Measurements from ENCODE around the gene ARHGEF35. TPM values are rescaled to one million over a fixed set of nuclear protein-coding genes. Genes with fewer than 3 reads are reported as not detected.
"Not testable (repeated sequence)": the region's sequence is repeated elsewhere in the genome, so short reads cannot be mapped to it uniquely, and the experiment has no call there.

The ARHGEF35 gene
- total RNA-seq, result 10.3 TPM

- not testable (repeated sequence) for DNase-seq
Observed at GRCh38 chr7:144195212-144195872, at the start of gene ARHGEF35. Gene ARHGEF35, minus strand, starts transcription at chr7:144195833. Its CDS starts 7,450 bp downstream, at chr7:144188383.

GRCh38 chr7:144245372-144245771, 49.7 kb upstream of the ARHGEF35 start:
- DNase-seq, result not testable (repeated sequence)

- DNase-seq, result not testable (repeated sequence)
Observed at GRCh38 chr7:144239365-144239764, 43.7 kb upstream of the ARHGEF35 start, which contains the start of gene OR2A42. Gene OR2A42, minus strand, starts transcription at chr7:144239605. Its CDS starts 6,762 bp downstream, at chr7:144232843.

- DNase-seq, result not testable (repeated sequence)
Observed at GRCh38 chr7:144238530-144239082, 43.0 kb upstream of the ARHGEF35 start.

DNA sequence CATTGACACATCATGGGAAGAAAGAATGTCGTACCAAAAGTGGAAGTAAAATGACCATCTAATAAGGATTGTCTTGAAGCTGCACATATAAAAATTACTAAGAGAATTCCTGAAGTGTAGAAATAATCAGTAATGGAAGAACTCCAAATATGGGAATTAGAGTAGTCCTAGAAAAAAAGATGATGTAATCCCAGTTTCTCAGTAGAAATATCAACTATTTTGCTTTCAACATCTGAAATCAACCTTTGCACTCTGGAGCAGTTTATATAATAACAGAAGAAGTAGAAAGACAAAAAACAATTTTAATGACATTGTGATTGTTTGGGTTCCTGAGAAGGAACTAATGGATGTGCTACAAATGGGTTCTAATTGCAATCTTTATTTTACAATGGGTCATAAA, 37.4 kb upstream of the ARHGEF35 start:
- not testable (repeated sequence) for DNase-seq

- DNase-seq, result not testable (repeated sequence)
Observed at GRCh38 chr7:144231027-144231426, 35.4 kb upstream of the ARHGEF35 start.

DNA sequence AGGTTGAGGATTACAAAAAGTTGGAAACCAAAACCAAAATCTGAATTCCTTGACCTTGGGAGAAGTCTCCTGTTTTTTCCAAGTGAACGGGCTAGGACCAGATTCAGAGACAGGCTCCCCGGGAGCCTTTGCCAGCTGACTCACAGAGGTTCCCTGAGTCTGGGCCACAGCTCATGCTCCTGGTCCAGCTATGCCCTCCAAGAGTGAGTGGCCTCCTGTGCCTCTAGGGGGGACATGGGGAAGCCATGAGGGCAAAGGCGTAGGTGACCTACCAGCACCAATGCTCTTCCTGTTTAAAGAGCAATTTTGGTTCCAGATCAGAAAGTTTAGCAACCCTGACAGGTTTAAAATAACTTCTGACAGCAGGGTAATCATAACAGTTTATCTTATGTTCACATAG, 33.2 kb upstream of the ARHGEF35 start:
- not testable (repeated sequence) for DNase-seq

DNA sequence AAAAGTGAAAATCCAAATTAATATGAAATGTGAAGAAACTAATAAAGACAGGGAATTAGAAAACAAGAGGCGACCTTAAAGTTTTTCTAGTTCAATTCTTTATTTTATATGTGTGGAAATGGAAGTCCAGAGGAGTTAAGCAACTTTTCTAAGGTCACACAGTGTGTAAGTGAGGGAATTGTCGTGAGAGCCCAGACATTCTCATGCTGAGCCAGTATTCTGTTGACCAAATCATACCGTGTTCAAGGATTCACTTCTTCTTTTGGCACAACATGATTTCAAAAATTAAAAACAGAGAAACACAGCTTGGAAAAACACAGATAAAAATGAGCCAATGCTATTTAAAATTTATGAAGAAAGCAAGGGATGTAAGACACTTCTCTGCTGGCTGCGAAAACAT, 31.2 kb upstream of the ARHGEF35 start:
- not testable (repeated sequence) for DNase-seq

- not testable (repeated sequence) for DNase-seq
Observed at GRCh38 chr7:144223675-144224074, 28.0 kb upstream of the ARHGEF35 start.

GRCh38 chr7:144220531-144220930, 24.9 kb upstream of the ARHGEF35 start:
- not testable (repeated sequence) for DNase-seq

GRCh38 chr7:144219149-144219548, 23.5 kb upstream of the ARHGEF35 start:
- not testable (repeated sequence) for DNase-seq

- DNase-seq, result not testable (repeated sequence)
Observed at GRCh38 chr7:144218581-144218980, 22.9 kb upstream of the ARHGEF35 start.

- DNase-seq, result not testable (repeated sequence)
Observed at GRCh38 chr7:144217200-144217599, 21.6 kb upstream of the ARHGEF35 start.

DNA sequence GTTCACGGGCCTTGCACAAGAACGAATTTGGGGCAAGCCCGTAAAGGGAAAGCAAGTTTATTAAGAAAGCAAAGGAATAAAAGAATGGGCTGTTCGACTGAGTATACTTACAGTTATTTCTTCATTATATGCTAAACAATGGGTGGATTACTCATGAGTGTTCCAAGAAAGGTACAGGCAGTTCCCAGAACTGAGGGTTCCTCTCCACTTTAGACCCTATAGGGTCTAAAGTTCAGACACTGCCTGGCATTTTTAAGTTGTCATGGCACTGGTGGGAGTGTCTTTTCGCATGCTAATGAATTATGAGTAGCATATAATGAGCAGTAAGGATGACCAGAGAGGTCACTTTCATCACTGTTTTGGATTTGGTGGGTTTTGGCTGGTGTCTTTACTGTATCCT, 9.7 kb upstream of the ARHGEF35 start:
- DNase-seq, result not testable (repeated sequence)

GRCh38 chr7:144203086-144203485, 7.5 kb upstream of the ARHGEF35 start:
- DNase-seq, result not testable (repeated sequence)

DNA sequence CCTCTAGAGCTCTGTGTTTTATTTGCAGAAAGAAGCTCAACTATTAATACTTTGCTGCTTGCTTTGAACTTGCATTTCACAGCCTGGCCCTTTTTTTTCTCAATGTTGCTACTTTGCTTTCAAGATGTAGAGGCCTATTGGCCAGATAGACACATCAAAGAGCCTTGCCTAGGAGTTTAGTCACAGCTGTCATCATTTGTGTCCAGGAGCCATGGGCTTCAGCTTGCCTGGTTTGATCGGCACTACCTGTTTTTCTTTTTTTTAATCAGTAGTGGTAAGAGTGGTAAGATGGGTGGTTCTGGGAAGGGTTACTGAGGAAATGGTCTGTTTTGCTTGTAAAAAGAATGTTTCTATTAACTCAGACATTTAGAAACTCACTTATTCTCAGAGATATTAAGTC, 6.3 kb upstream of the ARHGEF35 start:
- not testable (repeated sequence) for DNase-seq

DNA sequence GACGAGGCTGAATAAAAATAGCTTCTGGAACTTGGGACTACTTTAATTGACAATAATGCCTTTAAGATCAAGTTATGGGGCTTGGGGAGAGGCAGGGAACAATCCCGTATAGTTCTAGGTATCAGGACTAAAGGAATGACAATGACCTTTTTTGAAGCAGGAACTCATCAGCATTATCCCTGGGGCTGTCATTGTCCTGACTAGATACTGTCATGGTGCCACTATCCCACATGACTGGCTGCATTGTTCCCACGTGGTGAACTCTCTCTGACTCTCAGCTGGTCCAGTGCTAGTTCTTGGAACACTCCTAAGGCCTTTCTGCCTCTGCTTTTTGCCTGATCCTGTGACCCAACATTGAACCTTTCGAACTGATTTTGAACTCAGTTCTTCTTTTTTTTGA, 3.3 kb upstream of the ARHGEF35 start:
- not testable (repeated sequence) for DNase-seq

- DNase-seq, result not testable (repeated sequence)
Observed at GRCh38 chr7:144194453-144194852, 1.2 kb downstream of the ARHGEF35 start.

- DNase-seq, result not testable (repeated sequence)
Observed at GRCh38 chr7:144193782-144194181, 1.9 kb downstream of the ARHGEF35 start.

DNA sequence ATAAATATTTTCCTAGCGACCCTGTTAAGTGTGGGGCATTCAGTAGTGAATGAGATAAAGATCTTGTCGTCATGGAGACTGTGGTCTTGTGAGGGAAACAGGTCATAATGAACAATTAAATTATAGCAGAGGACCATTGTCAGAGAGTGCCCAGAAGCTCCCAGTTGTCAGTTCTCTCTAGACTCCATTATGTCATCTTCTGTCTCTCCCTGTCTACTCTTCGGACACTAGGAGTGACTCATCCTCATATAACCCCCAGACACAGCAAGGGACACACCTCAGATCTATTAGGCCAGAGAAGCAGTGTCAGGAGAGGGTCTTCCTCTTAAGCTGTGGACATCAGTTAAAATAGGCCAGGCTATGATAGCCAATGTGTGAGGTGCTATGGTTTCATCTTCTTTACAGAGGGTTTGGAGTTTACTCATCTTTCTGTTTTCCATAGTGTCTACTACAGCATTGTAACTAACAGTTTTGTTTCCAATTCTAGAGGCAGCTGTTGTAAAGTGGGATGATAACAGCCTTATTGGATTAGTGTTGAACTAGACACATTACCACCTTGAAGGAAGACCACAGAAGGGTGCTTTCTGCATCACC, 7.0 kb downstream of the ARHGEF35 start:
- DNase-seq, result not testable (repeated sequence)

- DNase-seq, result not testable (repeated sequence)
Observed at GRCh38 chr7:144187848-144188247, 7.8 kb downstream of the ARHGEF35 start.

DNA sequence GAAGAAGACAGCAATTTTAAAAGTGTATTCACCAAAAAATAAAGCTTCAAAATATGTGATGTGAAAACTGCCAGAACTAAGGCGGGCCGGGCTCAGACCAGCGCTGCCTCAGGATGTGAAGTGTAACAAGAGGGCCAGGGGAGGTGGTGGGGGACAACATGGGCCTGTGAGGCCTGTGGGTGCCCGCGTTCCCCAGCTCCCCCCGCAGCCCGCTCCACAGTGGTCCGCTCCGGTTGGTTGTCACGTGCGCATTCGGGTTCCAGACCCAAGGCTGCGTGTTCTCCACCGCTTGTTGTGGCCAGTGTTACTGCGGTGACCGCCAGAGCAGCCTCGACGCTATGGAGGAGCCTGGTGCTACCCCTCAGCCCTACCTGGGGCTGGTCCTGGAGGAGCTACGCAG, 12.5 kb downstream of the ARHGEF35 start, which contains the start of gene CTAGE4:
TSS of gene CTAGE4 (plus strand) at position 301 of the 400 bp plus-strand sequence. CDS start at position 339, 38 bp downstream.
- not testable (repeated sequence) for DNase-seq

DNA sequence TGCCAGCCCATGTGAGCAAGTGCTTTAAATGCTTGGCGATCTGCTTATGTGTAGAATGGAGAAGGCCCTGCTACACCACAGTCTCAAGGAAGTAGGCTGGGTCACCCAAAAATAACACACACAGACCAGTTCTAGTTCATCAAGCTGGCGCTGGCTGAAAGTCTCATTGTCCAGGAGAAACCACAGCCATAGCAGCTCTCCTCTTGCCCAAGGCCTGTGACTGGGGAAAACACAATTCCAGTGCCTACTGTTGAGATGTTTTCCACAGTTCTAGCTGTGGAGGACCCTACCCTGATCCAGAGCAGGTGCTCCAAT, 16.5 kb downstream of the ARHGEF35 start:
- DNase-seq, result not testable (repeated sequence)
